HCT116 (cell line): ENCODE results near the gene OPN3. TPM values are rescaled to one million over a fixed set of nuclear protein-coding genes. Genes with fewer than 3 reads are reported as not detected.

Experiments used
- ATAC-seq: fragments of 200-7000 bp; cut with Tn5 transposase; 2 replicates; pipeline ENCODE4 v1.9.1; 2020; ENCODE audit warnings: mild to moderate bottlenecking, moderate library complexity
- BruUV-seq: library from RNA; stranded (reverse); fragments of 400-500 nt; replicated peaks from 2 replicates; lab custom pipeline; 2021; lab: Mats Ljungman, UMichigan
- CTCF ChIA-PET: fragments of 300-600 bp; sonication (Branson Sonifier 250); formaldehyde crosslinking; loops from one replicate; lab custom pipeline; 2021; ENCODE audit warnings: antibody characterized with exemption; lab: Charles Lee
- POLR2A ChIA-PET: fragments of 300-600, 350-600 bp; sonication (Branson Sonifier 250); formaldehyde crosslinking; loops from one replicate; lab custom pipeline; 2021; ENCODE audit warnings: antibody characterized with exemption; lab: Charles Lee
- RAD21 ChIA-PET, 2 experiments: fragments of 300-600 bp; sonication (Branson Sonifier 250); formaldehyde crosslinking; loops; one replicate each; lab custom pipeline; 2023; ENCODE audit warnings: low total read pairs in 2 of 2; ENCODE audit not compliant: uncharacterized antibody in 2 of 2, unreplicated experiment in 2 of 2, low non-redundant PET in 1 of 2; lab: Charles Lee
- DNase-seq: peaks from one replicate; pipeline ENCODE4 v3.0.0-alpha.2; 2010; ENCODE audit warnings: low read depth, low spot score
- H2AFZ ChIP-seq: fragments of 200-600 bp; shearing (Covaris generic), sonication (generic); 2 replicates; pipeline ENCODE4 v1.6.1; 2017; ENCODE audit warnings: low read depth, mixed run types, mixed read lengths, antibody characterized with exemption, low read length; ENCODE audit not compliant: poor library complexity, severe bottlenecking
- H3K27ac ChIP-seq: 2 replicates; pipeline ENCODE4 v1.5.1; 2012; ENCODE audit warnings: low read depth, low read length
- H3K27me3 ChIP-seq: fragments of 200-600 bp; sonication (generic); 2 replicates; pipeline ENCODE4 v1.6.1; 2016; ENCODE audit warnings: mixed run types, low read length, mixed read lengths; ENCODE audit not compliant: insufficient read depth
- H3K36me3 ChIP-seq, 2 experiments: fragments of 200-500 bp in 1 of 2; fragments of 200-600 bp in 1 of 2; sonication (Bioruptor generic) in 1 of 2; sonication (generic) in 1 of 2; 2 replicates each; pipeline versions ENCODE4 v1.5.1 to v1.6.1; 2014 to 2016; ENCODE audit warnings: low read length in 2 of 2, inconsistent platforms in 1 of 2, mixed read lengths in 1 of 2, mixed run types in 1 of 2; ENCODE audit not compliant: insufficient read depth in 2 of 2, control insufficient read depth in 1 of 2
- H3K4me1 ChIP-seq, 2 experiments: fragments of 200-600 bp in 1 of 2; sonication (generic) in 1 of 2; 2 replicates each; pipeline versions ENCODE4 v1.5.1 to v1.6.1; 2012 to 2017; ENCODE audit warnings: low read length in 2 of 2, inconsistent platforms in 1 of 2, mild to moderate bottlenecking in 1 of 2, mixed read lengths in 1 of 2, mixed run types in 1 of 2, moderate library complexity in 1 of 2; ENCODE audit not compliant: insufficient read depth in 2 of 2, control insufficient read depth in 1 of 2
- H3K4me2 ChIP-seq: fragments of 200-600 bp; sonication (generic); 2 replicates; pipeline ENCODE4 v1.6.1; 2017; ENCODE audit warnings: mixed run types, low read length, mixed read lengths
- H3K4me3 ChIP-seq, 2 experiments: fragments of 200-600 bp in 1 of 2; sonication (generic) in 1 of 2; replicated peaks in 1 of 2; 2 replicates each; pipeline ENCODE4 v1.5.1; 2011 to 2016; ENCODE audit warnings: low read length in 2 of 2, control low read depth in 1 of 2, low read depth in 1 of 2, mild to moderate bottlenecking in 1 of 2, mixed read lengths in 1 of 2, mixed run types in 1 of 2
- H3K79me2 ChIP-seq: fragments of 200-600 bp; sonication (generic); 2 replicates; pipeline ENCODE4 v1.6.1; 2017; ENCODE audit warnings: mild to moderate bottlenecking, mixed run types, low read length, moderate library complexity, mixed read lengths; ENCODE audit not compliant: insufficient read depth
- H3K9ac ChIP-seq: fragments of 200-600 bp; sonication (generic); 2 replicates; pipeline ENCODE4 v1.6.1; 2016; ENCODE audit warnings: low read length, mixed read lengths
- H3K9me2 ChIP-seq: fragments of 200-600 bp; sonication (generic), shearing (Covaris generic); 2 replicates; pipeline ENCODE4 v1.6.1; 2017; ENCODE audit warnings: mixed run types, mild to moderate bottlenecking, moderate library complexity; ENCODE audit not compliant: insufficient read depth
- H3K9me3 ChIP-seq, 2 experiments: fragments of 200-500 bp in 1 of 2; fragments of 200-600 bp in 1 of 2; sonication (Bioruptor generic) in 1 of 2; sonication (generic) in 1 of 2; 2 replicates each; pipeline ENCODE4 v1.6.1; 2014 to 2017; ENCODE audit warnings: low read length in 2 of 2, mixed read lengths in 2 of 2, inconsistent platforms in 1 of 2, low read depth in 1 of 2, mild to moderate bottlenecking in 1 of 2, mixed run types in 1 of 2, moderate library complexity in 1 of 2; ENCODE audit not compliant: control insufficient read depth in 1 of 2, insufficient read depth in 1 of 2
- H4K20me1 ChIP-seq: fragments of 200-600 bp; sonication (generic), shearing (Covaris generic); 2 replicates; pipeline ENCODE4 v1.6.1; 2017; ENCODE audit warnings: mixed run types, mild to moderate bottlenecking, moderate library complexity; ENCODE audit not compliant: insufficient read depth
- ATF3 ChIP-seq: IDR thresholded peaks from 2 replicates; pipeline ENCODE4 v1.6.1; 2012
- CBX3 ChIP-seq: IDR thresholded peaks from 2 replicates; pipeline ENCODE4 v1.6.1; 2012; ENCODE audit warnings: low read depth
- CEBPB ChIP-seq: IDR thresholded peaks from 2 replicates; pipeline ENCODE4 v1.6.1; 2012; ENCODE audit warnings: low read depth
- CTCF ChIP-seq, 3 experiments: fragments of 200-600 bp in 1 of 3; sonication (generic) in 1 of 3; IDR thresholded peaks in 2 of 3; conservative IDR thresholded peaks in 1 of 3; 2 replicates each; pipeline ENCODE4 v1.5.1; 2012 to 2017; ENCODE audit warnings: low read depth in 2 of 3, low read length in 2 of 3, antibody characterized with exemption in 1 of 3, borderline replicate concordance in 1 of 3, control low read depth in 1 of 3, mild to moderate bottlenecking in 1 of 3, mixed read lengths in 1 of 3, mixed run types in 1 of 3, moderate library complexity in 1 of 3; ENCODE audit not compliant: insufficient read depth in 1 of 3
- EGR1 ChIP-seq: IDR thresholded peaks from 2 replicates; pipeline ENCODE4 v1.6.1; 2012; ENCODE audit warnings: low read depth
- ELF1 ChIP-seq: IDR thresholded peaks from 2 replicates; pipeline ENCODE4 v1.6.1; 2012; ENCODE audit warnings: low read depth, borderline replicate concordance
- EZH2 ChIP-seq: fragments of 200-600 bp; sonication (generic); IDR thresholded peaks from 2 replicates; pipeline ENCODE4 v1.6.1; 2017; ENCODE audit warnings: antibody characterized with exemption, mixed run types
- EZH2phosphoT487 ChIP-seq: fragments of 200-600 bp; IDR thresholded peaks from 2 replicates; pipeline ENCODE4 v1.6.1; 2018; ENCODE audit warnings: antibody characterized with exemption, borderline replicate concordance
- JUND ChIP-seq: IDR thresholded peaks from 2 replicates; pipeline ENCODE4 v1.6.1; 2012
- SIN3A ChIP-seq: IDR thresholded peaks from 2 replicates; pipeline ENCODE4 v1.6.1; 2012; ENCODE audit warnings: low read depth
- SP1 ChIP-seq: IDR thresholded peaks from 2 replicates; pipeline ENCODE4 v1.6.1; 2012; ENCODE audit warnings: low read depth
- ZBTB33 ChIP-seq: IDR thresholded peaks from 2 replicates; pipeline ENCODE4 v1.6.1; 2011; ENCODE audit warnings: mild to moderate bottlenecking, low read length, moderate library complexity; ENCODE audit not compliant: insufficient replicate concordance; ENCODE audit errors: extremely low read depth
- ZFX ChIP-seq: fragments of 450-650 bp; IDR thresholded peaks from 2 replicates; pipeline ENCODE4 v1.6.1; 2017
- ZNF274 ChIP-seq: fragments of 200-500 bp; sonication (Bioruptor generic); IDR thresholded peaks from 2 replicates; pipeline ENCODE4 v1.6.1; 2014; ENCODE audit warnings: mild to moderate bottlenecking, low read depth, low read length, inconsistent platforms
- intact Hi-C: fragments of 100-400 bp; cut with micrococcal nuclease; formaldehyde crosslinking; loops from 2 replicates; pipeline ENCODE4 v1.10.0; 2022
- total RNA-seq: library from RNA; stranded (reverse); gene quantifications from one replicate; pipeline ENCODE4 v1.2.1, GENCODE V29; 2021; ENCODE audit not compliant: unreplicated experiment

OPN3 gene
- total RNA-seq, 1 experiment from 2014 or later, result 6.1 TPM

GRCh38 chr1:241645199-241645598 is 5.0 kb upstream of the OPN3 start:
- no peak for ATAC-seq
- Histone ChIP-seq H3K36me3 (no peaks in the 10 kb centered on the region), H3K4me2 (no peak overlapping the region), H4K20me1 (no peaks in the 10 kb centered on the region), H3K79me2 (no peaks in the 10 kb centered on the region), H3K9ac (no peak overlapping the region), H3K9me3 (no peaks in the 10 kb centered on the region), H3K4me1 (peaks cover 5 to 22% of the 10 kb centered on the region in 2 experiments; a peak in 3 of 4 replicates), H3K27ac (no peak overlapping the region), H3K9me2 (no peaks in the 10 kb centered on the region), H3K27me3 (no peaks in the 10 kb centered on the region), H2AFZ (no peak overlapping the region), H3K4me3 (no peak overlapping the region)
- POLR2A ChIA-PET, result no interaction called here
- no peak for DNase-seq
- TF ChIP-seq CTCF (IDR thresholded peaks at IDR 0.05 in 2 of 3, conservative IDR thresholded peaks at IDR 0.05 in 1 of 3; ENCODE audit: borderline replicate concordance in 1 of 3, insufficient read depth in 1 of 3, low read depth in 2 of 3, low read length in 2 of 3), result no peak
- TF ChIP-seq EZH2, result no peak
- TF ChIP-seq EGR1, result no peak
- TF ChIP-seq ATF3, result no peak
- no peak for TF ChIP-seq ZNF274
- TF ChIP-seq CBX3, result no peak
- no peak for TF ChIP-seq ZFX
- TF ChIP-seq ELF1, result no peak
- no peak for TF ChIP-seq CEBPB
- TF ChIP-seq EZH2phosphoT487, result no peak
- no peak for TF ChIP-seq SP1
- TF ChIP-seq SIN3A, result no peak
- TF ChIP-seq ZBTB33, result no peak
- TF ChIP-seq JUND, result no peak
- intact Hi-C loops, result no loop called here
- RAD21 ChIA-PET, result no interaction called here
- CTCF ChIA-PET, result no interaction called here
- BruUV-seq, result no TSS peak
